Transverse colon (tissue), 4 donors: ENCODE data around the gene ADM.

Experiments
- EP300 ChIP-seq: sonication (generic); formaldehyde crosslinking; IDR thresholded peaks from one replicate; pipeline ENCODE4 v1.6.1; 2017; ENCODE audit warnings: antibody characterized with exemption, low read depth
- POLR2AphosphoS5 ChIP-seq, 3 donors: sonication (generic); formaldehyde crosslinking; IDR thresholded peaks; one replicate each; pipeline ENCODE4 v1.6.1; 2016; ENCODE audit warnings: antibody characterized with exemption in 3 of 3
- TF ChIP-seq, protein P1 (sequence below), 5 experiments: fragments of 200-600 bp in 3 of 5; fragments of 450-650 bp in 2 of 5; sonication (generic) in 3 of 5; IDR thresholded peaks; 1 replicate in 2 of 5; 2 replicates in 3 of 5; pipeline ENCODE4 v1.5.1; 2016 to 2017; ENCODE audit warnings: antibody characterized with exemption in 5 of 5, inconsistent platforms in 3 of 5, mild to moderate bottlenecking in 2 of 5, moderate library complexity in 1 of 5

DNA sequence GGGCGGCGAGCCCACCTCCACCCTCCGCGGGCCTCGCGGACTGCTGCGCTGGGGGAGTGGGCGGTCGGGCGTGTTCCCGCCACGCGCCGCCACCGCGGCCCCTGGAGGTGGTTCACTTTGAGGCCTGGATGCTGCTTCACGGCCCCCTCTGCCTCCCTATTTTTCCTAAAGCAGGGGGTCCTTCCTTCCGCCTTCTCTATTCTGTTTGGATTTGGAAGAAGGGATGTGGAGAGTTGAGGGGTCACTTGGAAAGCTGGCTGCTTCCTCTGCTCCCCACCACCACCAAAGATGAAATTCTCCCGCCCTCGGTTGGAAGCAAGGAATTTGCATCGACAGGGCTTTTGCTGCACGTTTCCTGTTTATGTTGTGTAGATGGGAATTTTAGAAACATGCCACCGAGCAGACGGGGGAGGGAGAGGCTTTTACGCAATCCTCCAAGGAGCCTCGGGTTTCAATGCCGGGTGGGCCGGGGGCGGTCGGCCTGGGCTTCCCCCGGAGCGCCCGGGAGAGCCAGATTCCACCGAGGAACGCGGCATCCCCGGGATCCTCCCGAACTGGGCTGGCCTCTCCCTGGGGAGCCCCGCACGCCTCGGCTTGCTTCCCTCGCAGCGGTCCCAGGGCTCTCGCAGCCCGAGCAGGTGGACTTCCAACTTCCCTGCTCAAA lies 10.5 kb upstream of the ADM start:
- TF ChIP-seq, protein P1, sequence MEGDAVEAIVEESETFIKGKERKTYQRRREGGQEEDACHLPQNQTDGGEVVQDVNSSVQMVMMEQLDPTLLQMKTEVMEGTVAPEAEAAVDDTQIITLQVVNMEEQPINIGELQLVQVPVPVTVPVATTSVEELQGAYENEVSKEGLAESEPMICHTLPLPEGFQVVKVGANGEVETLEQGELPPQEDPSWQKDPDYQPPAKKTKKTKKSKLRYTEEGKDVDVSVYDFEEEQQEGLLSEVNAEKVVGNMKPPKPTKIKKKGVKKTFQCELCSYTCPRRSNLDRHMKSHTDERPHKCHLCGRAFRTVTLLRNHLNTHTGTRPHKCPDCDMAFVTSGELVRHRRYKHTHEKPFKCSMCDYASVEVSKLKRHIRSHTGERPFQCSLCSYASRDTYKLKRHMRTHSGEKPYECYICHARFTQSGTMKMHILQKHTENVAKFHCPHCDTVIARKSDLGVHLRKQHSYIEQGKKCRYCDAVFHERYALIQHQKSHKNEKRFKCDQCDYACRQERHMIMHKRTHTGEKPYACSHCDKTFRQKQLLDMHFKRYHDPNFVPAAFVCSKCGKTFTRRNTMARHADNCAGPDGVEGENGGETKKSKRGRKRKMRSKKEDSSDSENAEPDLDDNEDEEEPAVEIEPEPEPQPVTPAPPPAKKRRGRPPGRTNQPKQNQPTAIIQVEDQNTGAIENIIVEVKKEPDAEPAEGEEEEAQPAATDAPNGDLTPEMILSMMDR (IDR thresholded peaks at IDR 0.05) = no peak
- peak in 1 of 3 donors; percentile 5 for TF ChIP-seq POLR2AphosphoS5 (IDR thresholded peaks at IDR 0.05)
- no peak for TF ChIP-seq EP300
